ENCODE measurements around the gene TAOK3.
A peak's percentile ranks its signal among the peaks of the same experiment; 100 is the strongest.

Gene TAOK3

GRCh38 chr12:118220702-118221101 lies 152.0 kb downstream of the TAOK3 start:
- Histone ChIP-seq H3K27me3 (no peaks in the 10 kb centered on the region), H4K20me1 (no peaks in the 10 kb centered on the region; a peak in 1 of 22 replicates), H3K4me3 (no peak overlapping the region), H3K36me3 (peaks cover 49 to 94% (median 63%) of the 10 kb centered on the region in 11 experiments), H3K4me2 (peak overlapping the region in 7 of 11 experiments; percentile 29 to 82 (median 65); a peak in 5 of 22 replicates), H3K27ac (peak overlapping the region in 3 of 11 experiments; percentile 22 to 40 (median 37); a peak in 4 of 22 replicates), H3K9ac (no peak overlapping the region), H3K4me1 (peaks cover 15 to 28% (median 22%) of the 10 kb centered on the region in 10 experiments), H3K9me3 (replicated peaks in 1 of 11) (peaks cover 0 to 43% (median 32%) of the 10 kb centered on the region in 11 experiments; a peak in 15 of 22 replicates)
- no peak for TF ChIP-seq Cebpa-rat (IDR thresholded peaks at IDR 0.05)

DNA sequence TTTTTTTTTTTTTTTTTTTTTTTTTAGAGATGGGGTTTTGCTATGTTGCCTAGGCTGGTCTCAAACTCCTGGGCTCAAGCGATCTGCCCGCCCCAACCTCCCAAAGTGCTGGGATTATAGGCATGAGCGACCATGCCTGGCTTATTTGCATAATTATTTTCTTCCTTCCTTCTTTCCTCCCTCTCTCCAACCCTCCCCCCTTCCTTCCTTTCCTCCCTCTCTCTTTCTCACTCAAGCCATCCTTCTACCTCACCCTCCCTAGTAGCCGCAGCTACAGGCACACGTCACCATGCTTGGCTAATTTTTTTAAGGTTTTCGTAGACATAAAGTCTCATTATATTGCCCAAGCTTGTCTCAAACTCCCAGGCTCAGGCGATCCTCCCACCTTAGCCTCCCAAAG lies 152.9 kb downstream of the TAOK3 start:
- H3K9me3 ChIP-seq (replicated peaks in 1 of 11) = peaks cover 0 to 43% (median 32%) of the 10 kb centered on the region in 11 experiments; a peak in 15 of 22 replicates

DNA sequence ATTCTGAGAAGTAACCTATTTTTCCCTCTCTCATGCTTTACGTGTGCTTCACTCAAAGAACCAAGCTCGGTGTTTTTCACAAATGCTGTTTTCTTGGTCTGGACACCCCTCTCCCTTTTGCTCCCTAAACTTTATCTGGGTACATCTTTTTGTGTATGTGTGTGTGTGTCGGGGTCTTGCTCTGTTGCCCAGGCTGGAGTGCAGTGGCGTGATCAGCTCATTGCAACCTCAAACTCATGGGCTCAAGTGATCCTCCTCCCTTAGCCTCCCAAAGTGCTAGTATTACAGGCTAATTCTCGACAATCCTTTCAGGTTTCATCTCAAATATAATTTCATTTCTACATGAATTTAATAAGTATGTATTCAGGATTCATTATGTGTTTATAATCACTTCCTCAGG lies 153.6 kb downstream of the TAOK3 start:
- Histone ChIP-seq H3K9me3 (replicated peaks in 1 of 11) (peaks cover 0 to 43% (median 32%) of the 10 kb centered on the region in 11 experiments; a peak in 15 of 22 replicates), H3K4me2 (peak overlapping the region in 9 of 11 experiments; percentile 36 to 82 (median 66); a peak in 18 of 22 replicates), H3K27ac (peak overlapping the region in 2 of 11 experiments; percentile 36 to 48; a peak in 2 of 22 replicates), H3K36me3 (peaks cover 38 to 91% (median 56%) of the 10 kb centered on the region in 11 experiments), H3K4me1 (peaks cover 15 to 28% (median 22%) of the 10 kb centered on the region in 10 experiments), H3K9ac (no peak overlapping the region), H3K4me3 (no peak overlapping the region), H3K27me3 (no peaks in the 10 kb centered on the region), H4K20me1 (no peaks in the 10 kb centered on the region; a peak in 1 of 22 replicates)
- TF ChIP-seq Cebpa-rat (IDR thresholded peaks at IDR 0.05) = no peak

More for the DNA sequence above, 152.9 kb downstream of the TAOK3 start:
- no peak overlapping the region for H3K9ac ChIP-seq
- H3K4me1 ChIP-seq = peaks cover 15 to 28% (median 22%) of the 10 kb centered on the region in 10 experiments
- H3K27ac ChIP-seq = peak overlapping the region in 8 of 11 experiments; percentile 5 to 49 (median 38); a peak in 11 of 22 replicates
- H3K4me3 ChIP-seq = peak overlapping the region in 1 of 10 experiments; percentile 21; a peak in 1 of 20 replicates
- H4K20me1 ChIP-seq = no peaks in the 10 kb centered on the region; a peak in 1 of 22 replicates
- H3K27me3 ChIP-seq = no peaks in the 10 kb centered on the region
- H3K36me3 ChIP-seq = peaks cover 45 to 91% (median 59%) of the 10 kb centered on the region in 11 experiments
- no peak for TF ChIP-seq Cebpa-rat (IDR thresholded peaks at IDR 0.05)
- peak overlapping the region; percentile 29 to 82 (median 65); a peak in 20 of 22 replicates for H3K4me2 ChIP-seq

- Histone ChIP-seq H3K27me3 (no peaks in the 10 kb centered on the region), H3K27ac (no peak overlapping the region), H4K20me1 (no peaks in the 10 kb centered on the region; a peak in 1 of 22 replicates), H3K9ac (no peak overlapping the region), H3K4me1 (no peaks in the 10 kb centered on the region), H3K4me3 (no peak overlapping the region), H3K36me3 (peaks cover 49 to 93% (median 75%) of the 10 kb centered on the region in 11 experiments), H3K9me3 (replicated peaks in 1 of 11) (peaks cover 0 to 6% (median 5%) of the 10 kb centered on the region in 11 experiments; a peak in 7 of 22 replicates), H3K4me2 (no peak overlapping the region)
- TF ChIP-seq Cebpa-rat (IDR thresholded peaks at IDR 0.05) = no peak
Measured at GRCh38 chr12:118213452-118213851, 159.3 kb downstream of the TAOK3 start.

GRCh38 chr12:118212606-118213005 lies 160.1 kb downstream of the TAOK3 start:
- H3K4me3 ChIP-seq = no peak overlapping the region
- peaks cover 44 to 94% (median 69%) of the 10 kb centered on the region in 11 experiments for H3K36me3 ChIP-seq
- no peak overlapping the region for H3K9ac ChIP-seq
- H4K20me1 ChIP-seq = no peaks in the 10 kb centered on the region; a peak in 1 of 22 replicates
- H3K4me2 ChIP-seq = no peak overlapping the region
- H3K9me3 ChIP-seq (replicated peaks in 1 of 11) = no peaks in the 10 kb centered on the region
- no peaks in the 10 kb centered on the region for H3K27me3 ChIP-seq
- no peaks in the 10 kb centered on the region for H3K4me1 ChIP-seq
- no peak overlapping the region for H3K27ac ChIP-seq
- TF ChIP-seq Cebpa-rat (IDR thresholded peaks at IDR 0.05) = no peak

- Histone ChIP-seq H3K9me3 (replicated peaks in 1 of 11) (no peaks in the 10 kb centered on the region), H4K20me1 (no peaks in the 10 kb centered on the region), H3K36me3 (peaks cover 43 to 96% (median 64%) of the 10 kb centered on the region in 11 experiments), H3K4me2 (peak overlapping the region in 6 of 11 experiments; percentile 8 to 57 (median 34); a peak in 8 of 22 replicates), H3K4me3 (no peak overlapping the region), H3K9ac (0 out of 22 replicates have a peak overlapping the region, but pooled peaks of 1 of the 11 experiments have one; percentile 19), H3K27ac (peak overlapping the region in 3 of 11 experiments; percentile 26 to 43 (median 35); a peak in 5 of 22 replicates), H3K27me3 (no peaks in the 10 kb centered on the region), H3K4me1 (peaks cover 0 to 17% (median 10%) of the 10 kb centered on the region in 10 experiments; a peak in 12 of 20 replicates)
- no peak for TF ChIP-seq Cebpa-rat (IDR thresholded peaks at IDR 0.05)
Measured at GRCh38 chr12:118206107-118206412, 166.6 kb downstream of the TAOK3 start.

- Histone ChIP-seq H3K9me3 (replicated peaks in 1 of 11) (no peaks in the 10 kb centered on the region), H3K4me2 (no peak overlapping the region), H3K36me3 (peaks cover 59 to 95% (median 71%) of the 10 kb centered on the region in 11 experiments), H3K27me3 (no peaks in the 10 kb centered on the region), H3K4me3 (no peak overlapping the region), H3K9ac (no peak overlapping the region), H4K20me1 (0 out of 22 replicates have a peak, but pooled peaks cover 0 to 8% (median 0%) of the 10 kb centered on the region in 11 experiments), H3K4me1 (no peaks in the 10 kb centered on the region), H3K27ac (no peak overlapping the region)
- no peak for TF ChIP-seq Cebpa-rat (IDR thresholded peaks at IDR 0.05)
Measured at GRCh38 chr12:118193958-118194357, 178.7 kb downstream of the TAOK3 start.

GRCh38 chr12:118193477-118193876 lies 179.2 kb downstream of the TAOK3 start:
- Histone ChIP-seq H4K20me1 (0 out of 22 replicates have a peak, but pooled peaks cover 0 to 8% (median 0%) of the 10 kb centered on the region in 11 experiments), H3K9me3 (replicated peaks in 1 of 11) (no peaks in the 10 kb centered on the region), H3K27ac (no peak overlapping the region), H3K36me3 (peaks cover 59 to 95% (median 71%) of the 10 kb centered on the region in 11 experiments), H3K4me3 (no peak overlapping the region), H3K9ac (no peak overlapping the region), H3K4me2 (no peak overlapping the region), H3K4me1 (no peaks in the 10 kb centered on the region), H3K27me3 (no peaks in the 10 kb centered on the region)
- no peak for TF ChIP-seq Cebpa-rat (IDR thresholded peaks at IDR 0.05)

GRCh38 chr12:118190266-118190665 lies 182.4 kb downstream of the TAOK3 start:
- Histone ChIP-seq H3K4me1 (peaks cover 0 to under 1% (median 0%) of the 10 kb centered on the region in 10 experiments; a peak in 1 of 20 replicates), H4K20me1 (peaks cover 0 to 25% (median 0%) of the 10 kb centered on the region in 11 experiments; a peak in 4 of 22 replicates), H3K9ac (no peak overlapping the region), H3K36me3 (peaks cover 37 to 96% (median 53%) of the 10 kb centered on the region in 11 experiments), H3K27me3 (no peaks in the 10 kb centered on the region), H3K4me3 (no peak overlapping the region), H3K27ac (no peak overlapping the region), H3K4me2 (no peak overlapping the region), H3K9me3 (replicated peaks in 1 of 11) (no peaks in the 10 kb centered on the region)
- no peak for TF ChIP-seq Cebpa-rat (IDR thresholded peaks at IDR 0.05)

All from BLaER1 treated with 17β-estradiol and CSF1 and Interleukin-3, amounts not matched to agents 10 nM and 100 nM (cell line).